22Rv1 (cell line): Measurements from ENCODE around the gene RGS21.

Experiments used
- ZFX ChIP-seq: fragments of 450-650 bp; IDR thresholded peaks from 2 replicates; pipeline ENCODE4 v1.6.1; 2017; ENCODE audit warnings: antibody characterized with exemption, borderline replicate concordance
- TF ChIP-seq, protein P1 (sequence below): fragments of 450-650 bp; IDR thresholded peaks from 2 replicates; pipeline ENCODE4 v1.5.1; 2017; ENCODE audit warnings: mild to moderate bottlenecking

DNA sequence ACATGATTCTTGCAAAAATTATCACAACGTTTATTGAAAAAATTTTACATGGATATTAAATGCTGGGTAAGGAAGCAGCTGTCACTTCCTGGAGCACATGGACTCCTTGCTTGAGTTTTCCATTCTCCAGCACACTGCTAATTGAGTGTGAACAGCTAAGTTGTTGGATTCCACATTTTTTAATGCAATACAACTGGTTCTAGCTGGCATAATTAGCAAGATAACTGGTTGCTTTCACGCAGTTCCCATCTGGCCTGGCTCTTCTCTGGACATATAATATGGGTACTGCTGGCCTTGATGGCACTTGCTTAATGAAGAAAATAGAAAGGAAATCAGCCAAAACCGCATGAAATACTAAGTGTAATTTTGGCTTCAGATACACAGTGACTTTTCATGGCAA is 26.6 kb downstream of the RGS21 start:
- TF ChIP-seq, protein P1, sequence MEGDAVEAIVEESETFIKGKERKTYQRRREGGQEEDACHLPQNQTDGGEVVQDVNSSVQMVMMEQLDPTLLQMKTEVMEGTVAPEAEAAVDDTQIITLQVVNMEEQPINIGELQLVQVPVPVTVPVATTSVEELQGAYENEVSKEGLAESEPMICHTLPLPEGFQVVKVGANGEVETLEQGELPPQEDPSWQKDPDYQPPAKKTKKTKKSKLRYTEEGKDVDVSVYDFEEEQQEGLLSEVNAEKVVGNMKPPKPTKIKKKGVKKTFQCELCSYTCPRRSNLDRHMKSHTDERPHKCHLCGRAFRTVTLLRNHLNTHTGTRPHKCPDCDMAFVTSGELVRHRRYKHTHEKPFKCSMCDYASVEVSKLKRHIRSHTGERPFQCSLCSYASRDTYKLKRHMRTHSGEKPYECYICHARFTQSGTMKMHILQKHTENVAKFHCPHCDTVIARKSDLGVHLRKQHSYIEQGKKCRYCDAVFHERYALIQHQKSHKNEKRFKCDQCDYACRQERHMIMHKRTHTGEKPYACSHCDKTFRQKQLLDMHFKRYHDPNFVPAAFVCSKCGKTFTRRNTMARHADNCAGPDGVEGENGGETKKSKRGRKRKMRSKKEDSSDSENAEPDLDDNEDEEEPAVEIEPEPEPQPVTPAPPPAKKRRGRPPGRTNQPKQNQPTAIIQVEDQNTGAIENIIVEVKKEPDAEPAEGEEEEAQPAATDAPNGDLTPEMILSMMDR, result no peak
- TF ChIP-seq ZFX, result no peak
